ENCODE data around the gene IMMP2L. TPM values are rescaled to one million over a fixed set of nuclear protein-coding genes. Genes with fewer than 3 reads are reported as not detected.

Gene IMMP2L
- total RNA-seq, 3 donors from 2014 or later (not counting 1 experiment from before 2014, with no cell fraction given): 6.9 to 9.2 (median 8.7) TPM

DNA sequence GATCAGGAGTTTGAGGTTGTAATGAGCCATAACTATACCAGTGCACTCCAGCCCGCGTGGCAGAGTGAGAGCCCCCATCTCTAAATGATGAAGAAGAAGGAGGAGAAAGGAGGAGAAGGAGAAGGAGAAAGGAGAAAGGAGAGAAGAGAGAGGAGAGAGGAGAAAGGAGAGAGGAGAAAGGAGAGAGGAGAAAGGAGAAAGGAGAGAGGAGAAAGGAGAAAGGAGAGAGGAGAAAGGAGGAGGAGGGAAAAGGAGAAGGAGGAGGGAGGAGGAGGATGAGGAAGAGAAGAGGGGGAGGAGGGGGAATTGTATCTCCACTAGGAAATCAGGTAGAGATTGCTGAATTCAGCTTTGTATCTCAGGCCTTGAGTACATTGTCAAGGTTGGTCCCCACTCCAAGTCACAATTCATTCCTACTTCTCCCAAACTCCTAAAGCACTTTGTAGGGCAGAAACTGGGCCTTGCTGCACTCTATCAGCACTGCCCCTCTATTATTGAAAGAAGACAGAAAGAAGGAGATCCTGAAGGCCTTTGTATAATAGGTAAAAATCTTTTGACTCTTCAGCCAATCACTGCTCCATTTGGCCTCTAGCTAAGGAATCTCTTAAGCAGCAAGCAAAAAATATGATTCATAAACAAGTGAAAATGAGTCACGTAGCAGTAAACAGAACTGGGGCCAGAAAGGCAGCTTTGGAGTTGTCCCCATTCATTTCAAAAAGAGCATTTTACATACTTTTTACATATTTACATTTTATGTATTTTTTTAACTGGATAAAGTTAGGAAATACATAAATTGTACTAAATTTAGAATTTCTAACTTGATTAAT, 178.0 kb downstream of the IMMP2L start:
- ATAC-seq (no peak), DNase-seq (no peak)
- H3K4me3 Mint-ChIP-seq: no peak overlapping the region
- intact Hi-C loops (cut with micrococcal nuclease): no loop called here
- TF ChIP-seq, protein P1, sequence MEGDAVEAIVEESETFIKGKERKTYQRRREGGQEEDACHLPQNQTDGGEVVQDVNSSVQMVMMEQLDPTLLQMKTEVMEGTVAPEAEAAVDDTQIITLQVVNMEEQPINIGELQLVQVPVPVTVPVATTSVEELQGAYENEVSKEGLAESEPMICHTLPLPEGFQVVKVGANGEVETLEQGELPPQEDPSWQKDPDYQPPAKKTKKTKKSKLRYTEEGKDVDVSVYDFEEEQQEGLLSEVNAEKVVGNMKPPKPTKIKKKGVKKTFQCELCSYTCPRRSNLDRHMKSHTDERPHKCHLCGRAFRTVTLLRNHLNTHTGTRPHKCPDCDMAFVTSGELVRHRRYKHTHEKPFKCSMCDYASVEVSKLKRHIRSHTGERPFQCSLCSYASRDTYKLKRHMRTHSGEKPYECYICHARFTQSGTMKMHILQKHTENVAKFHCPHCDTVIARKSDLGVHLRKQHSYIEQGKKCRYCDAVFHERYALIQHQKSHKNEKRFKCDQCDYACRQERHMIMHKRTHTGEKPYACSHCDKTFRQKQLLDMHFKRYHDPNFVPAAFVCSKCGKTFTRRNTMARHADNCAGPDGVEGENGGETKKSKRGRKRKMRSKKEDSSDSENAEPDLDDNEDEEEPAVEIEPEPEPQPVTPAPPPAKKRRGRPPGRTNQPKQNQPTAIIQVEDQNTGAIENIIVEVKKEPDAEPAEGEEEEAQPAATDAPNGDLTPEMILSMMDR (IDR thresholded peaks at IDR 0.05): no peak
- H3K27ac Mint-ChIP-seq: no peak overlapping the region
- no peak overlapping the region for H3K27ac ChIP-seq (ENCODE audit: low read length)
- no peaks in the 10 kb centered on the region for H3K27me3 ChIP-seq (ENCODE audit: control insufficient read depth, insufficient read depth, low read length)
- no peaks in the 10 kb centered on the region for H3K36me3 ChIP-seq (ENCODE audit: control insufficient read depth, insufficient read depth, low read length)
- no peaks in the 10 kb centered on the region for H3K9me3 ChIP-seq (ENCODE audit: control insufficient read depth, insufficient read depth, low read length)
- H3K4me1 ChIP-seq (ENCODE audit: control insufficient read depth, insufficient read depth, low read length): no peaks in the 10 kb centered on the region
- peaks cover 9 to 24% of the 10 kb centered on the region in 2 donors for H3K9me3 Mint-ChIP-seq
- 93% methylated on average over 3 of the region's 3 CpGs for WGBS (ENCODE audit: insufficient coverage)
- no peaks in the 10 kb centered on the region for H3K36me3 Mint-ChIP-seq
- no peaks in the 10 kb centered on the region for H3K27me3 Mint-ChIP-seq (ENCODE audit: low read depth in 2 of 2)
- no peak overlapping the region for H3K4me3 ChIP-seq (ENCODE audit: low read length)
- H3K4me1 Mint-ChIP-seq: no peaks in the 10 kb centered on the region

DNA sequence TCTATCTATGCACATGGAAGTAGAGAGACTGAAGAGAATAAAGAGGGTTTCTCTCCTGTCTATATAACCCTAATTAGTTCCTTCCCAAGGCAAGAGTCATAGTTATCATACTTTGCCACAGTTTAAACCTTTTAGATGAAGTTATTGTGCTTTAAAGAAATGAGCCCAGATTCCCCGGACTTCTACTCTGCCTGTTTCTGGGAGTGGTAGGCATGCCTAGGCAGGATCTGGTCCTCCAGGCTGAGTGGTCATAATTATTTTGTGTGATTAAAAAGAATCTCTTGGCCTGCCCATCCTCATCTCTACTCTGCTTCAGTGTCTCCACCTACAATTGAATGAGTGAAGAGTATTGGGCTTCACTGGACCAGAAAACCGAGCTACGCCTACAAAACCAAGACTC, 179.2 kb downstream of the IMMP2L start:
- Mint-ChIP-seq H3K4me3 (no peak overlapping the region), H3K27me3 (ENCODE audit: low read depth in 2 of 2) (no peaks in the 10 kb centered on the region), H3K4me1 (no peaks in the 10 kb centered on the region), H3K36me3 (no peaks in the 10 kb centered on the region), H3K27ac (no peak overlapping the region), H3K9me3 (peaks cover 6 to 15% of the 10 kb centered on the region in 2 donors)
- 91% methylated on average over 2 of the region's 3 CpGs for WGBS (ENCODE audit: insufficient coverage)
- Histone ChIP-seq H3K27me3 (ENCODE audit: control insufficient read depth, insufficient read depth, low read length) (no peaks in the 10 kb centered on the region), H3K4me3 (ENCODE audit: low read length) (no peak overlapping the region), H3K36me3 (ENCODE audit: control insufficient read depth, insufficient read depth, low read length) (no peaks in the 10 kb centered on the region), H3K27ac (ENCODE audit: low read length) (no peak overlapping the region), H3K9me3 (ENCODE audit: control insufficient read depth, insufficient read depth, low read length) (no peaks in the 10 kb centered on the region), H3K4me1 (ENCODE audit: control insufficient read depth, insufficient read depth, low read length) (no peaks in the 10 kb centered on the region)
- intact Hi-C loops (cut with micrococcal nuclease): no loop called here
- no peak for ATAC-seq
- DNase-seq: no peak
- TF ChIP-seq, protein P1 (IDR thresholded peaks at IDR 0.05): no peak

DNA sequence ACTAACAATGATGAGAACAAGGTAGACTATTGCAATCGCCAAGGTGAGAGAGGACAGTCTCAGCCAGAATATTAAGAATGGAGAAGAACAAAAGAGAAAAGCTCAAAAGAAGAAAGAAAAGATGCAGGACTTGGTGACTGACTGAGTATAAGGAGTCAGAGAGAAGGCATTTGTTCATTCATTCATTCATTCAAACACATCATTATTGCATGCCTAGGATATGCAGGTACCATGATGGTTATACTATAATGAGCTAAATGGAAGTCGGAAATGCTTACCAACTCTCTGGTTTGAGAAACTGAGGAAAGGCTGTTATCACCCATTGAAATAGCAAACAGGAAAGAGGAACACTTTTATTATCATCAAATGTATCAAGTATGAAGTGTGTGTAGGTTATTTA, 180.7 kb downstream of the IMMP2L start:
- Histone ChIP-seq H3K36me3 (ENCODE audit: control insufficient read depth, insufficient read depth, low read length) (no peaks in the 10 kb centered on the region), H3K4me1 (ENCODE audit: control insufficient read depth, insufficient read depth, low read length) (no peaks in the 10 kb centered on the region), H3K27me3 (ENCODE audit: control insufficient read depth, insufficient read depth, low read length) (no peaks in the 10 kb centered on the region), H3K27ac (ENCODE audit: low read length) (no peak overlapping the region), H3K4me3 (ENCODE audit: low read length) (no peak overlapping the region), H3K9me3 (ENCODE audit: control insufficient read depth, insufficient read depth, low read length) (no peaks in the 10 kb centered on the region)
- 100% methylated on average over 2 of the region's 2 CpGs for WGBS (ENCODE audit: insufficient coverage)
- H3K27ac Mint-ChIP-seq: no peak overlapping the region
- intact Hi-C loops (cut with micrococcal nuclease): no loop called here
- DNase-seq (no peak), ATAC-seq (no peak)
- no peaks in the 10 kb centered on the region for H3K4me1 Mint-ChIP-seq
- H3K9me3 Mint-ChIP-seq: peaks cover 8 to 14% of the 10 kb centered on the region in 2 donors
- no peaks in the 10 kb centered on the region for H3K27me3 Mint-ChIP-seq (ENCODE audit: low read depth in 2 of 2)
- H3K4me3 Mint-ChIP-seq: no peak overlapping the region
- TF ChIP-seq, protein P1 (IDR thresholded peaks at IDR 0.05): no peak
- H3K36me3 Mint-ChIP-seq: no peaks in the 10 kb centered on the region

DNA sequence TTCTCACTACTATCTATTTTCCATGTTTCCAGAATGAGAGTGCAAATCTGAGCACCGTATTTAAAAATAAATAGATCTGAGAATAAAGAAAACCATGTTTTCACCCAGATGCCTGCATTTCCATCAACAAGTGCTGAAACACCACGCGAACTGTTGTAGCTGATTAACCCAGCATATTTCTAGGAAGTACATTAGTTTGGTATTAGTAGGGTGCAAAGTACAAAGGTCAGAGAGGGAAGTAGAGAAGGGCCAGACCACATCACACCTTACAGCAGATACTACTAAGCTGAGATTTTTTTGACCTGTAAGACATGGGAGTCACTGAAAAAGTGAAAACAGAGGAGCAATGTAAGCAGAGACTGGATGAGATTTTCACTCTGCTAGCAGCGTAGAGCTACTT, 181.3 kb downstream of the IMMP2L start:
- 97% methylated on average over 2 of the region's 4 CpGs for WGBS (ENCODE audit: insufficient coverage)
- H3K4me3 Mint-ChIP-seq: no peak overlapping the region
- Histone ChIP-seq H3K9me3 (ENCODE audit: control insufficient read depth, insufficient read depth, low read length) (no peaks in the 10 kb centered on the region), H3K4me3 (ENCODE audit: low read length) (no peak overlapping the region), H3K4me1 (ENCODE audit: control insufficient read depth, insufficient read depth, low read length) (no peaks in the 10 kb centered on the region), H3K36me3 (ENCODE audit: control insufficient read depth, insufficient read depth, low read length) (no peaks in the 10 kb centered on the region), H3K27me3 (ENCODE audit: control insufficient read depth, insufficient read depth, low read length) (no peaks in the 10 kb centered on the region), H3K27ac (ENCODE audit: low read length) (no peak overlapping the region)
- intact Hi-C loops (cut with micrococcal nuclease): no loop called here
- no peaks in the 10 kb centered on the region for H3K4me1 Mint-ChIP-seq
- no peaks in the 10 kb centered on the region for H3K36me3 Mint-ChIP-seq
- peaks cover 8 to 10% of the 10 kb centered on the region in 2 donors for H3K9me3 Mint-ChIP-seq
- DNase-seq (no peak), ATAC-seq (no peak)
- no peak overlapping the region for H3K27ac Mint-ChIP-seq
- no peaks in the 10 kb centered on the region for H3K27me3 Mint-ChIP-seq (ENCODE audit: low read depth in 2 of 2)
- TF ChIP-seq, protein P1 (IDR thresholded peaks at IDR 0.05): no peak
